ENCODE results near the gene TBC1D22B. TPM values are rescaled to one million over a fixed set of nuclear protein-coding genes. Genes with fewer than 3 reads are reported as not detected.

The TBC1D22B gene
- polyA plus RNA-seq, 1 of the 3 experiments (the other 2 are of a cell fraction): 5.3 TPM

DNA sequence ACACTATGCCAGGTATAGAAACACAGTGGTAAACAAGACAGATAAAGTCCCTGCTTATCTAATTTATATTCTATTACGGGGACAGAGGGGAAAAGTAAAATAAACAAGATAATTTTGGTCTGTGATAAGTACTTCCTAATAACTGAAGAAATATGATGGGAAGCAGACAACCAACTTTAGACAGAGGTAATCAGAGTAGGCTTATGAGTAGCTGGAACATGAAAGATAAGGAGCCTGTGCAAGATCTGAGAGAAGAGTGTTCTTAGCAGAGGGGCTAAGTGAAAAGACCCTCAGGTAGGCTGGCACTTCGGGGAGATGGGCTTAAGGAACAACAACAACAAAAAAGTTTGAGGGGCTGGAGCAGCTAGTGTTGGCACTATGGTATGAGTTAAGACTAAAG, 100.3 kb downstream of the TBC1D22B start:
- Histone ChIP-seq H4K20me1 (ENCODE audit: insufficient read depth) (no peaks in the 10 kb centered on the region), H3K27me3 (ENCODE audit: insufficient read depth) (no peaks in the 10 kb centered on the region), H3K9me2 (no peaks in the 10 kb centered on the region), H3K27ac (ENCODE audit: low read depth in 2 of 2, low read length in 1 of 2) (no peak overlapping the region; a peak in 1 of 4 replicates), H3K9me3 (no peaks in the 10 kb centered on the region), H3K36me3 (replicated peaks in 1 of 2; ENCODE audit: control insufficient read depth in 1 of 2, insufficient read depth in 2 of 2, low read length in 1 of 2) (peaks cover 7 to 29% of the 10 kb centered on the region in 2 experiments), H3K4me1 (ENCODE audit: control insufficient read depth in 1 of 2, insufficient read depth in 2 of 2, low read depth in 1 of 2, low read length in 1 of 2) (peaks cover 0 to 14% of the 10 kb centered on the region in 2 experiments; a peak in 2 of 4 replicates), H3K4me2 (no peak overlapping the region), H2AFZ (ENCODE audit: low read depth) (no peak overlapping the region), H3F3A (replicated peaks; ENCODE audit: insufficient read depth) (no peaks in the 10 kb centered on the region), H3K9ac (no peak overlapping the region), H3K4me3 (ENCODE audit: low read depth in 2 of 2, low read length in 1 of 2) (no peak overlapping the region), H3K79me2 (ENCODE audit: insufficient read depth) (peaks cover 63% of the 10 kb centered on the region)
- POLR2A ChIA-PET: no interaction called here
- CTCF ChIA-PET: no interaction called here
- TF ChIP-seq RCOR1 (IDR thresholded peaks at IDR 0.05; ENCODE audit: low read length) (no peak), YY1 (IDR thresholded peaks at IDR 0.05; ENCODE audit: low read depth) (no peak), TAF1 (IDR thresholded peaks at IDR 0.05; ENCODE audit: borderline replicate concordance, low read depth, low read length) (no peak), CHD2 (IDR thresholded peaks at IDR 0.05; ENCODE audit: low read length, partially characterized antibody) (no peak), JUND (IDR thresholded peaks at IDR 0.05) (no peak), GABPA (IDR thresholded peaks at IDR 0.05; ENCODE audit: low read depth) (no peak), EP300 (IDR thresholded peaks at IDR 0.05; ENCODE audit: borderline replicate concordance in 1 of 2, low read depth in 1 of 2, low read length in 1 of 2) (no peak), FOXM1 (IDR thresholded peaks at IDR 0.05; ENCODE audit: low read depth) (no peak), SMC3 (IDR thresholded peaks at IDR 0.05; ENCODE audit: low read depth, low read length) (no peak), EZH2phosphoT487 (IDR thresholded peaks at IDR 0.05; ENCODE audit: borderline replicate concordance, low read depth) (no peak), SIN3A (IDR thresholded peaks at IDR 0.05; ENCODE audit: borderline replicate concordance, low read depth, low read length) (no peak), FOXJ3 (CRISPR knock-in tag; IDR thresholded peaks at IDR 0.05) (no peak), NRF1 (IDR thresholded peaks at IDR 0.05; ENCODE audit: low read depth, low read length) (no peak), MEF2A (IDR thresholded peaks at IDR 0.05; ENCODE audit: borderline replicate concordance, low read depth) (no peak), POLR2AphosphoS5 (IDR thresholded peaks at IDR 0.05; ENCODE audit: low read depth, low read length) (no peak)
- TF ChIP-seq, protein P1, sequence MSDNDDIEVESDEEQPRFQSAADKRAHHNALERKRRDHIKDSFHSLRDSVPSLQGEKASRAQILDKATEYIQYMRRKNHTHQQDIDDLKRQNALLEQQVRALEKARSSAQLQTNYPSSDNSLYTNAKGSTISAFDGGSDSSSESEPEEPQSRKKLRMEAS (IDR thresholded peaks at IDR 0.05; ENCODE audit: low read depth): no peak
- TF ChIP-seq, protein P2, sequence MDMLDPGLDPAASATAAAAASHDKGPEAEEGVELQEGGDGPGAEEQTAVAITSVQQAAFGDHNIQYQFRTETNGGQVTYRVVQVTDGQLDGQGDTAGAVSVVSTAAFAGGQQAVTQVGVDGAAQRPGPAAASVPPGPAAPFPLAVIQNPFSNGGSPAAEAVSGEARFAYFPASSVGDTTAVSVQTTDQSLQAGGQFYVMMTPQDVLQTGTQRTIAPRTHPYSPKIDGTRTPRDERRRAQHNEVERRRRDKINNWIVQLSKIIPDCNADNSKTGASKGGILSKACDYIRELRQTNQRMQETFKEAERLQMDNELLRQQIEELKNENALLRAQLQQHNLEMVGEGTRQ (IDR thresholded peaks at IDR 0.05; ENCODE audit: borderline replicate concordance, low read depth, low read length): no peak
- TF ChIP-seq, protein P3, sequence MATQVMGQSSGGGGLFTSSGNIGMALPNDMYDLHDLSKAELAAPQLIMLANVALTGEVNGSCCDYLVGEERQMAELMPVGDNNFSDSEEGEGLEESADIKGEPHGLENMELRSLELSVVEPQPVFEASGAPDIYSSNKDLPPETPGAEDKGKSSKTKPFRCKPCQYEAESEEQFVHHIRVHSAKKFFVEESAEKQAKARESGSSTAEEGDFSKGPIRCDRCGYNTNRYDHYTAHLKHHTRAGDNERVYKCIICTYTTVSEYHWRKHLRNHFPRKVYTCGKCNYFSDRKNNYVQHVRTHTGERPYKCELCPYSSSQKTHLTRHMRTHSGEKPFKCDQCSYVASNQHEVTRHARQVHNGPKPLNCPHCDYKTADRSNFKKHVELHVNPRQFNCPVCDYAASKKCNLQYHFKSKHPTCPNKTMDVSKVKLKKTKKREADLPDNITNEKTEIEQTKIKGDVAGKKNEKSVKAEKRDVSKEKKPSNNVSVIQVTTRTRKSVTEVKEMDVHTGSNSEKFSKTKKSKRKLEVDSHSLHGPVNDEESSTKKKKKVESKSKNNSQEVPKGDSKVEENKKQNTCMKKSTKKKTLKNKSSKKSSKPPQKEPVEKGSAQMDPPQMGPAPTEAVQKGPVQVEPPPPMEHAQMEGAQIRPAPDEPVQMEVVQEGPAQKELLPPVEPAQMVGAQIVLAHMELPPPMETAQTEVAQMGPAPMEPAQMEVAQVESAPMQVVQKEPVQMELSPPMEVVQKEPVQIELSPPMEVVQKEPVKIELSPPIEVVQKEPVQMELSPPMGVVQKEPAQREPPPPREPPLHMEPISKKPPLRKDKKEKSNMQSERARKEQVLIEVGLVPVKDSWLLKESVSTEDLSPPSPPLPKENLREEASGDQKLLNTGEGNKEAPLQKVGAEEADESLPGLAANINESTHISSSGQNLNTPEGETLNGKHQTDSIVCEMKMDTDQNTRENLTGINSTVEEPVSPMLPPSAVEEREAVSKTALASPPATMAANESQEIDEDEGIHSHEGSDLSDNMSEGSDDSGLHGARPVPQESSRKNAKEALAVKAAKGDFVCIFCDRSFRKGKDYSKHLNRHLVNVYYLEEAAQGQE (IDR thresholded peaks at IDR 0.05; ENCODE audit: low read depth, low read length): no peak
- TF ChIP-seq, protein P4, sequence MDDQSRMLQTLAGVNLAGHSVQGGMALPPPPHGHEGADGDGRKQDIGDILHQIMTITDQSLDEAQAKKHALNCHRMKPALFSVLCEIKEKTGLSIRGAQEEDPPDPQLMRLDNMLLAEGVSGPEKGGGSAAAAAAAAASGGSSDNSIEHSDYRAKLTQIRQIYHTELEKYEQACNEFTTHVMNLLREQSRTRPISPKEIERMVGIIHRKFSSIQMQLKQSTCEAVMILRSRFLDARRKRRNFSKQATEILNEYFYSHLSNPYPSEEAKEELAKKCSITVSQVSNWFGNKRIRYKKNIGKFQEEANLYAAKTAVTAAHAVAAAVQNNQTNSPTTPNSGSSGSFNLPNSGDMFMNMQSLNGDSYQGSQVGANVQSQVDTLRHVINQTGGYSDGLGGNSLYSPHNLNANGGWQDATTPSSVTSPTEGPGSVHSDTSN (IDR thresholded peaks at IDR 0.05): no peak
- TF ChIP-seq, protein P5, sequence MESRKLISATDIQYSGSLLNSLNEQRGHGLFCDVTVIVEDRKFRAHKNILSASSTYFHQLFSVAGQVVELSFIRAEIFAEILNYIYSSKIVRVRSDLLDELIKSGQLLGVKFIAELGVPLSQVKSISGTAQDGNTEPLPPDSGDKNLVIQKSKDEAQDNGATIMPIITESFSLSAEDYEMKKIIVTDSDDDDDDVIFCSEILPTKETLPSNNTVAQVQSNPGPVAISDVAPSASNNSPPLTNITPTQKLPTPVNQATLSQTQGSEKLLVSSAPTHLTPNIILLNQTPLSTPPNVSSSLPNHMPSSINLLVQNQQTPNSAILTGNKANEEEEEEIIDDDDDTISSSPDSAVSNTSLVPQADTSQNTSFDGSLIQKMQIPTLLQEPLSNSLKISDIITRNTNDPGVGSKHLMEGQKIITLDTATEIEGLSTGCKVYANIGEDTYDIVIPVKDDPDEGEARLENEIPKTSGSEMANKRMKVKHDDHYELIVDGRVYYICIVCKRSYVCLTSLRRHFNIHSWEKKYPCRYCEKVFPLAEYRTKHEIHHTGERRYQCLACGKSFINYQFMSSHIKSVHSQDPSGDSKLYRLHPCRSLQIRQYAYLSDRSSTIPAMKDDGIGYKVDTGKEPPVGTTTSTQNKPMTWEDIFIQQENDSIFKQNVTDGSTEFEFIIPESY (IDR thresholded peaks at IDR 0.05; ENCODE audit: borderline replicate concordance, low read depth): no peak
- no peak for DNase-seq
- WGBS (ENCODE audit: low lambda C conversion rate): 88% methylated on average over 2 of the region's 2 CpGs
